HS-5 (cell line): Measurements from ENCODE around the gene CARD19.

Experiments used
- DNase-seq: peaks from one replicate; pipeline ENCODE4 v3.0.0-alpha.2; 2012; ENCODE audit warnings: low read depth

Gene CARD19

GRCh38 chr9:93064392-93065134 is 31.5 kb upstream of the CARD19 start:
- no peak for DNase-seq

- DNase-seq = no peak
These were observed 30.8 kb upstream of the CARD19 start for GRCh38 chr9:93065135-93065720.

GRCh38 chr9:93066978-93067603 is 28.9 kb upstream of the CARD19 start:
- DNase-seq = no peak

- no peak for DNase-seq
These were observed 27.1 kb upstream of the CARD19 start for GRCh38 chr9:93068956-93069355.

GRCh38 chr9:93071464-93071863 is 24.6 kb upstream of the CARD19 start:
- no peak for DNase-seq

GRCh38 chr9:93072383-93072795 is 23.6 kb upstream of the CARD19 start:
- no peak for DNase-seq

GRCh38 chr9:93076101-93076791 is 19.8 kb upstream of the CARD19 start:
- no peak for DNase-seq

- DNase-seq = no peak
These were observed 19.3 kb upstream of the CARD19 start for GRCh38 chr9:93076792-93077128.

GRCh38 chr9:93077367-93077766 is 18.6 kb upstream of the CARD19 start:
- no peak for DNase-seq

GRCh38 chr9:93077811-93078210 is 18.2 kb upstream of the CARD19 start:
- no peak for DNase-seq

- no peak for DNase-seq
These were observed 16.6 kb upstream of the CARD19 start for GRCh38 chr9:93079371-93079770.

- DNase-seq = no peak
These were observed 15.6 kb upstream of the CARD19 start for GRCh38 chr9:93080406-93080805.

GRCh38 chr9:93081081-93081529 is 14.9 kb upstream of the CARD19 start:
- no peak for DNase-seq

- no peak for DNase-seq
These were observed 14.1 kb upstream of the CARD19 start for GRCh38 chr9:93081931-93082330.

- no peak for DNase-seq
These were observed 13.1 kb upstream of the CARD19 start for GRCh38 chr9:93082841-93083411.

GRCh38 chr9:93083592-93084470 is 12.2 kb upstream of the CARD19 start:
- no peak for DNase-seq

GRCh38 chr9:93084471-93084881 is 11.5 kb upstream of the CARD19 start:
- DNase-seq = no peak

GRCh38 chr9:93085676-93086075 is 10.3 kb upstream of the CARD19 start:
- DNase-seq = no peak

GRCh38 chr9:93086447-93087224 is 9.4 kb upstream of the CARD19 start:
- no peak for DNase-seq

GRCh38 chr9:93087971-93088655 is 7.9 kb upstream of the CARD19 start:
- DNase-seq = no peak
